Heart left ventricle (tissue), 13 donors: ENCODE data around the gene RSPH10B.
"Not testable (repeated sequence)": the region's sequence is repeated elsewhere in the genome, so short reads cannot be mapped to it uniquely, and the experiment has no call there.

Source experiments
- CTCF ChIP-seq, 12 donors: fragments of 200-600 bp; sonication (generic) in 4 of 12; IDR thresholded peaks; one replicate each; pipeline versions ENCODE4 v1.5.0 to v1.8.0; 2018 to 2022; ENCODE audit warnings: antibody characterized with exemption in 12 of 12, mild to moderate bottlenecking in 5 of 12
- POLR2A ChIP-seq, 2 donors: fragments of 450-650 bp; IDR thresholded peaks; one replicate each; pipeline ENCODE4 v1.6.1; 2017; ENCODE audit warnings: antibody characterized with exemption in 2 of 2, mild to moderate bottlenecking in 2 of 2, moderate library complexity in 2 of 2
- donor health status: ischemic (EF 13 %, LVEDD 7.1; RV severe dilation, severe dysfunction).
- donor health status: DM: no; HTN: yes; CAD: no.
- donor health status: DM: no; HTN: no; CAD: no.
- donor health status: ischemic (EF 25% LVEDD 6.9; RV normal size, moderate dysfunction).
- donor health status: ischemic (EF 25% LVEDD 5.7; RV mildly dilated, moderate dysfunction).
- donor health status: ischemic (EF 35%, LVEDD 5.7; RV mildly dilated, moderate dysfunction).
- donor health status: nonischemic (EF 11% LVEDD 7.7; RV severe dilation, severe dysfunction).
- donor health status: DM: yes; HTN: yes; CAD: no.
- donor health status: PGD.
- donor health status: ischemic (EF 29% LVEDD 5.4; RV normal size, mild dysfunction).
- donor health status: nonischemic (EF 23%, LVEDD 6.1; RV moderate dilation, normal function).

- not testable (repeated sequence) for TF ChIP-seq POLR2A, CTCF (IDR thresholded peaks at IDR 0.05)
Measured at GRCh38 chr7:5930290-5930689, 40.2 kb downstream of the RSPH10B start.
